NCI-H2107 treated with DMSO at 0.1 percent for 48 hours (cell line): ENCODE measurements around the gene LACRT.
"Not testable (repeated sequence)": the region's sequence is repeated elsewhere in the genome, so short reads cannot be mapped to it uniquely, and the experiment has no call there.

Experiments used
- DNase-seq: peaks from one replicate; lab custom pipeline; 2025; ENCODE audit not compliant: unreplicated experiment; lab: John Stamatoyannopoulos, UW

LACRT gene, protein sequence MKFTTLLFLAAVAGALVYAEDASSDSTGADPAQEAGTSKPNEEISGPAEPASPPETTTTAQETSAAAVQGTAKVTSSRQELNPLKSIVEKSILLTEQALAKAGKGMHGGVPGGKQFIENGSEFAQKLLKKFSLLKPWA

DNA sequence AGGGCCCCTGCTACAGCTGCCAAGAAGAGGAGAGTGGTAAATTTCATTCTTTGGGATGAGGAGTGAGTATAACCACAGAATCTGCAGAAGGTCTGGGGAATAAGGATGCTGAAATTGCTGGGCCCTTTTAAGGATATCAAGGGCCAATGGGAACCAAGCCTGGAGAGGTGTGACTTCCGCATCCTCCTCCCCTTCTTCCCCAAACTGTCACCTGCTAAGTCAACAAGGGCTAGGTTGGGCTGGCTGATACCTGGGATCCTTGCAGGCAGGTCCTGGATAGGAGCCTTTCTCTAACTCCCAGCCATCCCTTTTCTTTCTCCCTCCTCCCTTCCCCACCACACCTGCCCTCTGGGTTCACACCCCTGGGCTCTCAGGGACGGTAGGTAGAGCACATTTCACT, at the start of gene LACRT:
Gene LACRT (minus strand): TSS at position 101 of the 400 bp plus-strand sequence. CDS start 54 bp downstream, at position 47.
- DNase-seq: no peak

DNA sequence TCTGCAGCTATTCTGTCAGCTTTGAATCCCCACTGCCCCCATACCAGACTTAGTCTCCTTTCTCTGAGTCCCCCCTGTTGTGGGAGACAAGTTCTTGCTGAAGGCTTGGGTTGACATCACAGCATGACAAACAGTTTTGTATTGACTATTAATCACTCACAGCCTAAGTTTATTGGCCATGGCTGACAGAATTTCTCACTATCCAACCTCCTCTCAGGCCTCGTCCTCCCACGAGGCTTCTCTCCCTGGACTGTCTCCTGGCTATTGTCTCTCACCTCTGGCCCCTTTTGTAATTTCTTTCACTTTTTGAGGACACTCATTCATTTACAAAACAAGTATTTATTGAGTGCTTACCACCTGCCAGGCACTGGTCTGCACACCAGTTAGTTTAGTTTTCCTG, 48.7 kb upstream of the LACRT start:
- DNase-seq: no peak

DNA sequence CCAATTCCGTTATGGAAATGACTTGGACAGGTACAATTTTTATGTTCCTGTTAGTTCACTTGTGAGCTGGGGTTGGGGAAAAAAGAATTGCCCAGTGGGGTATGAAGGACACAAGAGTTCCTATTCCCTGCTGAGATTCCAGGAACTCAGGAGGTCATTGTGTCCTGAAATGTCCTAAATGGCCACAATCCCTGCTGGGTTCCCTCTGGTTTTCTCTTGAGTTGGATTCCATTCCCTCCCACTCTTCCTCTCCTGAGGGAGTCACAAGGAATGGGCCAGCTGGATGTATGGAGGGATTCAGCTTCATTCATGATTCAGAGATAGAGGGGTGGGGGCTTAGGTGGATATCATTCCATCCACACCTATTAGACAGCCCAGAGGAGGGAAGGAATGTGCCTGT, 48.0 kb upstream of the LACRT start:
- DNase-seq: no peak

DNA sequence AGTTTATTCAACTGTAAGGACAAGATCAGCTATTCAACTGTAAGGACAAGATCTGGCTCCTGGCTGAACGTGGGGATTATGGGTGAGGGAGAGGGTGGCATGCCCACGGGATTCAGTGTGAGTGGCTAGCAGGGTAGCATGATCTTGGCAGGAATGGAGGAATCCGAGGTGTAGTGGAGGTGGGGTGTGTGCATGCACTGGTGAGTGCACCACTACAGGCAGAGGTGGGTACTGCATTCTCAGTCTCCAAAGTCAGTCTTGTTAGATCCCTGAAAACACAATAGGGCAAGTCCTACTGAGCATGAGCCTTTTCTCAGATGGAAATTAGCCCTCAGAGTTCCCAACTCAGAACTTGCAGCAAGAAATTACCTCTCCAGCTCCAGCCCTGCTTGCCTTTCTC, 45.7 kb upstream of the LACRT start:
- DNase-seq: no peak

DNA sequence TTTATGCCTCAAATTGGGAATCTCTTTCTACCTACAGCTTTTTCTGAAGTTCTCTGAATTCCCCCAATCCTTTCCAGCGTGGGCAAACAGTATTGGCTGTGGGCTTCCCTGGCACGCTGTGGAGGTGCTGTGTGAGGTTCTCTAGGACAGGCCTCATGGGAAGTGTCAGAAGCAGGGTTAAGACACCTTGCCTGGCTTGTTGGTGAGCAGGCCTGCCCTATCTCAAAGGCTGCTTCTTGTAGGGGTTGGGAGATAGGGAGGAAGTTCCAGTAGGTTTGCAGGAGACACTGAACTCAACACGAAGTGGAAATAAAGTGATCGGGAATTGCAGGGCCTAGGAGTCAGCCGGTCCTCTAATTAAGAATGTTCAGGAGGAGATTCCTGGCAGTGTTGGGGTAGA, 43.4 kb upstream of the LACRT start:
- DNase-seq: no peak

DNA sequence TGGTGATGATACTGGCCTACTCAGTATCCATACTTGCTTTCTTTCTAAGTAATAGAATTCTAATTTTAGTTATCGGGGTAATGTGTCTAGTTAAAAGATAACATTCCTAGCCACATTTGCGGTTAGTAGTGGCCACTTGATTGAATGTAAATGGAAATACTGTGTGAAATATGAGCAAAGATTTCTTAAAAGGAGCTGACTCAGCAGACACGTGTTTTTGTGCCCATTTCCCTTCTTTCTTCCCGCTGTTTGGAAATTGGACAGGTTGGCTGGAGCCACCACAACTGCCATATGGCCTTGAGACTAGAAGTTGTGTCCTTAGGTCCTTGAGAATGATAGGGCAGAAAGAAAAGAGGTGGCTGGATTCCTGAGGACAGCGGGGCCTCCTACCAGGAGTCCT, 33.2 kb upstream of the LACRT start:
- no peak for DNase-seq

DNA sequence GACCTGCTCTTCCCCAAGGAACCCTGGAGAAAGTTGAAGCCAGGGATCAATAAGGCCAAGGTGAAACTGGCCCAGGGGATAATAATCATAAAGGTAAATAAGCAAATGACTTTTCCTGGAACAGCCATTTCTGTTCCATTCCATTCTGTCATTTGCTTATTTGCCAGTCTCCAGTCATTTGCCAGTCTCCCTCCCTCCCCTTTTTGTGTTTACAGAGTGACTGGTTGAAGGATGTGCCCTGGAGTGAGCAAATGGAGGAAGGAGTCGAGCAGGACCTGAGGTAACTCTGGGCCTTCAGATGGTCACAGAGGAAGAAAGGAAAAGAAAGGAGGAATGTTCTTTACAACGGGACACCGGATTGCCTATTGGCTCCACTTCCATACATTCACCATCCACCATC, 31.3 kb upstream of the LACRT start:
- DNase-seq: no peak

DNA sequence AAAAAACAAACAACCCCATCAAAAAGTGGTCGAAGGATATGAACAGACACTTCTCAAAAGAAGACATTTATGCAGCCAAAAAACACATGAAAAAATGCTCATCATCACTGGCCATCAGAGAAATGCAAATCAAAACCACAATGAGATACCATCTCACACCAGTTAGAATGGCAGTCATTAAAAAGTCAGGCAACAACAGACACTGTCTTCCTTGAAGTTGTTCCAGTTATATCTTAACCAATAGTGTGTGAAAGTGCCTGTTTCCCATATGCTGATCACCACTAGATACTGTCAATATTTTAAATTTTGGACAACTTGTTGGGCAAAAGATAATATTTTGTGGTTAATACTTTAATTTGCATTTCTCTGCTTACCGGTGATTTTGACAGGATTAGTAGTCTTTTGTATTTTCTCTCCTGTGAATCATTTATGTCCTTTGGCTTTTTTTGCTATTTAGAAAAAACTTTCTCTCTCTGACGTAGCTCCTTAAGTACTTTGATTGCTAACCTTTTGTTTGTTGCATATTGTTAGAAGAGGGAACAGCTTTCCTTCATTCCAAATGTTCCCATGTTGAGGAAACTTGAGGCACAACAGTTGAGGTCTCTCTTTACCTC, 30.4 kb upstream of the LACRT start:
- not testable (repeated sequence) for DNase-seq

DNA sequence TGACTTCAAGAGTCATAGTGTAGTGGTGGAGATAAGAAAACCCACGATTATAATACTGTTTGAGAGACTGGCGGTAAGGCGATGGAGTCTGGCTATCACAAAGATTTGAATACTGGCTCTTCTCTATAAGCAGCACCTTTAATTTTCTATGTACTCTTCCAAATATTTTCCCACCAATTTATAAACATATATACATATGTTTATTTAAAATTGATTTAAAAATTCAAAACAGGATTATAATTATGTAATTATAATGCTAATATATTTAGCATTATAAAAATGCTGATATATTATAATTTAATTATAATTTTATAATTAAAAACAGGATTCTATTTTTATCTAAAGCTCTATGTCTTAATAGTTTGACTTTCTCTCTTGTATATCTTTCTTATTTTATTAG, 28.9 kb upstream of the LACRT start:
- DNase-seq: no peak

DNA sequence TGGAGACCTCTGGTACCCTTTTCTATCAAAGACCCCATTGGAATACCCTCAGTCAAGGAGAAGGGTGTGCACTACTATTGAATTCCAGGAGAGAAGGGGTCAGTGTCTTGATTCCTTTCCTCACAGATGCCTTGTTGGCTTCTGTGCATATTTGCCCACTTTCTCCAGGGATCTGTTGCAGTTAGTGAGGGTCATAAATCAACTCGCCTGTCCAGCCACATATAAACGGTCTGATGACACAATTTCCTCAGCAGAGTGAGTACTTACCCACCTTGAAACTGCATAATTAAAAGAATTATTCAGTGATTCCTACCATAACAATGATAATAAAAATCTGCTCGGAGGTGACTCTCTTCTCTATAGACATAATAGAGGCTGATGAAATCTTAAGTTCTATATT, 27.3 kb upstream of the LACRT start:
- DNase-seq: no peak

DNA sequence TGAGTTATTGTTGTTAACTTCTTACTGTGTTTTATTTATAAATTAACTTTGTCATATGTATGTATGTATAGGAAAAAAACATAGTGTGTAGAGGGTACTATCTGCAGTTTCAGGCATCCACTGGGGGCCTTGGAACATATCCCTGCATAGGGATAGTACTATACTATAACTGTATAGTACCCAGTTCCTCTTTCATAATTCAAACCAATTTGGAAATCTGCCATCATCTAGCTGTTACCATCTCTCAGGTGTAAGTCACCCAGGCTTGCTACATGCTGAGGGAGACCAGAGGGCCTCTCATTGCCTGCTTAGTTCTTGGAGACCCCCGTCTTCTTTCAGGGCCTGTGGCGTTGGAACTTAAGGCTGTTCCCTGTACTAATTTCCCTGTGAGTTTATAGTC, 26.4 kb upstream of the LACRT start:
- DNase-seq: no peak

DNA sequence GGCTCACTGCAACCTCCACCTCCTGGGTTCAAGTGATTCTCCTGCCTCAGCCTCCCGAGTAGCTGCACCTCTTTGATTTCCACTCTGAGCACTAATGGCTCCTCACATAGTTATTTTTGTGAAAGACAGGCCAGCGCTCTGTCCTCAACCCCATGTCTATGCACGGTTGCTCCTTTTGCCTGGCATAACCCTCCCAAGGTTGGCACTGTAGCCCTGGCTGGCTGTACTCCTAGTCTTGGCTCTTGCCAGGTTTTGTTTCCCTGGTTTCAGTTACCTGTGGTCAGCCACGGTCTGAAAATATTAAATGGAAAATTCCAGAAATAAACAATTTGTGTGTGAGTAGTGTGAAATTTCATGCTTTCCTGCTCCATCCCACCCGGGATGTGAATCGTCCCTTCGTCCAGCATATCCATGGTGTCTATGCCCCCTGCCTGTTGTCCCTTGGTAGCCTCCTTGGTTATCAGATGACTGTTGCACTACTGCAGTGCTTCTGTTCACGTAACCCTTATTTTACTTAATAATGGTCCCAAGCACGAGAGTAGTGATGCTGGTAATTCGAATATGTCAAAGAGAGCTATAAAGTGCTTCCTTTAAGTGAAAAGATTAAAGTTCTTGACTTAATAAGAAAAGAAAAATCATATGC, 25.7 kb upstream of the LACRT start:
- no peak for DNase-seq

DNA sequence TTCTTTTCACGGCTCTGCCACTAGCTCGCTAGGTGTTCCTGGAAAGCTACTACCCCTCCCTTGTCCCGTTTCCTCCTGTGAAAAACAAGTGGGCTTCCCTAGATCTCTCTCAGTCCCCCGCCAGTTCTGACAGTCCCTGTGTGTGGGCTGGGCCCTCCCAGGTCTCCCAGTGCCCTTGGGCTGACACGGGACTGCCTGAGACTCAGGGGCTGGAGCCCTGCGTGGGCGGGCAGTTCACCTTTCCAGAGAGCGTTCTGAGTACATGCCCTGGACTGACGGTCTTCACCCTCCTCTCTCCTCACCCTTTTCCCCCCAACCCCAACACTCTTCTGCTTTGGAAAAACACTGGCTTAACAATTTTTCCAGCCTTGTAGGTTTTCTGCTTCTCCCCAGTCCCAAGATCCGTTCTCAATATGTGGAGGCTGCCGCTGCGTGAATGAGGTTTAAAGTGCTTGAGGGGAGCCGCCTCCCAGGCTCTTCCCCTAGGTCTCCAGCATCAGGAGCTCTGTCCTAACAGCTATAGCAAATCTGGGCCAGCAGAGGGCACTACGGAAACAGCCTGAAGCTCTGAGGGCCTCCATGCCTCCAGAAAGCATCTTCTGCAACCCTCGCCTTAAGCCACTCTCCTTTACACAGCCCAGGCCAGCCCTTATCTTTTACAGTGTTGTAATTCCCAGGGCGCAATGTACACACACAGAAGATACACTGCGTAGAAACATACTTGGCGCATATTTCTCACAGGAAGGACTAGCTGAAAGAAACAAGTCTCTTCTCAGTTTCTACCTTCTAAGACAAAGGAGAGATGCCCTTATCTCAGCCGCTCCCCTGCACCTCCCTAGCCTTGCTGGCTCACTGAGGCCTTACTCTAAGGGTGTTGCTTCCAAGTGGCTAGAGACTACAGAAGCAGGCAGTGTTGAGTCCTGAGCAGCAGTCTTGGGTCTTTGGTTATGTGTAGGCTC, 23.9 kb upstream of the LACRT start:
- peak; percentile 30 for DNase-seq

DNA sequence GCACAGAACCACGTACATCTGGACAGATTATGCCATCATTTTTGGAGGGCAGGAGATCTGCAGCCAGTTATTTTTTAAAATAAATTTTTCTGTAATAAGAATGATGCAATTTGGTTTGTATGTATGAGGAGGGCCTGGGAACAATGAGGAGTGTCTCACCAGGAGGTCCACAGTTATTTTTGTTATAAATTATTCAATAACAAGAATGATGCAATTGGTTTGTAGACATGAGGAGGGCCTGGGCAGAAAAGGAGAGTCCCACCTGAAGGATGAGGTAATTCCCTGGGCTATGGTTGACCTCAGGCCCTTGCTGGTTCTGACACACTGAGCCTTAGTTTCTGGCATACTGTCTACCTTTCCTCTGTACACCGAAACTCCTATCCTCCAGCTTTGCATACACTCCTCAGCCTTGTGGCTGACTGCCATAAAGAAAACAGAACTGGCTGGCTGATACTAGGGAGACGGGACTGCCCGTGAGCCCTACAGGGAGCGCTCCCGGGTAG, 22.5 kb upstream of the LACRT start:
- DNase-seq: no peak

DNA sequence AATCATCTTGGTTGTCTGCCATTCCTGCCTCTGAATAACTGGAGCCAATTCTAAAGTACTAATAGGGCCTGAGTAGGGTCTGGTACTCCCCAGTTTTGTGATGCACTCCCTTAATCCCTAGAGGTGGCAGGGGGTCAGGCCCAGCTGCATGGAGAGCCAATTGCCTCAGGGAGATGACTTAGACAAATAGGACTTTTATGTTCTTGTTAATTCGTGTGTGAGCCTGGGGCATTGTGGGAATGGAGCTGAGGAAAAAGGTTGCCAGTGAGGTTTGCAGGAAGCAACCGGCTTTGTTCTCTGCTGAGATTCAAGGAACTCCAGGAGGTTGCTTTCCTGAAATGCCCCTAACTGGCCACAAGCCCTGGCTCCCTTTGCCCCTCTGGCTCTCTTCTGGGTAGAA, 20.2 kb upstream of the LACRT start:
- no peak for DNase-seq

DNA sequence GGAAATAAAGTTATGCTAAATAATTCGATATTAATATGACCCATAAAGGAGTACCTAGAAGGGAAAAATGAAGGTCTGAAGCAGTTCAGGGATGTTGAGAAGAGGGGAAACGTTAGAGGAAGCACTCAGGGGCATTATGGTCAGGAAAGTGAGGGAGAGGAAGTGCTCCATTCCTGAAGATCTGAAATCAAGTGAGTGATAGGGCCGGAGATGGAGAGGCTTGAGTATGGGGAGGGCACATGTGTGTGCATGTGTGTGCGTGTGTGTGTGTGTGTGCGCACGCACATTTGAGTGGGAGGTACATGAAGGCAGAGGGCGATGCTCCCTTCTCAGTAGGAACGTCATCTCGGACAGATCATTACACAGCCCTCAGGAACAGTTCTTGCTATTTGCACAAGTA, 18.3 kb upstream of the LACRT start:
- DNase-seq: no peak

DNA sequence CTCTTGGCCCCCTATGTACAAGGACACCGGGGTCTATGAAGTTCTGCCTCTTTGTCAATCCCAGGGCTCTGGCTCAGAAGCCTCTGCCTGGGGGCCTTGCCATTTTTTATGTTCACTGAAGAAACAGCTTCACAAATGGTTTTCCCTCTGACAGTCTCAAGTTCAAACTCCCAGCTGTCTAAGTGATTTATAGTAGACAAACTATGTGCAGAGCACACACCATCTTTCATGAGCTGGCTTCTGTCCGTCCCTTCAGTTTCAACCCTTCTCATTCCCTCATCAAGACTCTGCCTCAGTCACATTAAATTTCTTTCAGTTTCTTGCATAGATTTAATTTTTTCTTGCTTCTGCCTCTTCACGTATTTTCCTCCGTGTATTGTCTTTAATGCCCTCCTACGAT, 16.2 kb upstream of the LACRT start:
- DNase-seq: no peak

DNA sequence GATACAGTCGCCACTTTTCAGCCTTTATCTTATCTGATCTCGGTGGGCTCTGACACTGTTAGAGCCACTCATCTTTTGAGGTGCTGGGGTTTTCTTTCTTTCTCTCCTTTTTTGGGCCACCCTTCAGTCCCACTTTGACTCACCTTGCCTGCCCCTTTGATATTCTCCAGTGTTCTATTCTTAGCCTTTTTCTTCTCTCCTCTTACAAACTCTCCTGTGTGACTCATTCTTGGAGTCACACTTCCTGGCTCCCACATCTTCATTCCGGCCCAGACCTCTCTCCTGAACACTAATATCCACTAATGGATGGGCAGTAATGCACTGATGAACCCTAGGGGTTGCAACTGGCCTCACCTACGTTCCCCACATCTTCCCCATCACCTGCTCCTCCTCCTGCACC, 15.7 kb upstream of the LACRT start:
- DNase-seq: no peak

DNA sequence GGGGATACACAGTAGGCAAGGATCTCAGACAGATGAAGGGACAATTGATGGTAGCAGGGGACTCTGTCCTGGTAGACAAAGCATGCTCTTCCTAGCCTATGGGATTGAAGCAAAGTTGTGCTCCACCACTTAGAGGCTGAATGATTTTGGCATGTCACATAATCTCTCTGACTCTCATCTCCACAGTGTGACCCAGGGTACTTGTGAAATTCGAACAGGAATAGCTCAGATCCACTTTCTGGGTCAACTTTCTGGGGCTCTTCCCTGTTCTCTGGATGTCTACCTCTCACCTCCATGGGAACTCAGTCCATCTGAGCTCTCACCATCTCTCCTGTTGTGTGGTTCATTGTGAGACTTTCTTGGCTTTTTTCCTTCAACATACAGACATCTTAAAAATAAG, 15.1 kb upstream of the LACRT start:
- no peak for DNase-seq

DNA sequence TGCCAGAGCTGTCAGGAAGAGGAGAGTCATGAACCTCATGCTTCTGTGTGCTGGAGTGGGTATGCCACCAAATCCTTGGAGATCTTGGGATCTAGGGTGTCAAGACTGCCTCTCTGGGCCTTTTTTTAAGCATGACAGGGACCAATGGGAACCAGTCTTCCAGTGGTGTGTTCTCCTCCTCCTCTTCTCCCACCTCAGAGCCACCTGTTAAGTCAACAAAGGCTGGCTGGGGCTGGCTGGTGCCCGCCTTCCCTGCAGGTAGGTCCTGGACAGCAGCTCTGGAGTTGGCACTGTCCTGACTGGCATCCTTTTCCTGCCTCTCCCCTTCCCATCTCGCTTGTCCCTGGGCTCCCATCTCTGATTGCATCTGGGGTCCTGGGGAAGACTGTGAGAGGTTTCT, 13.6 kb upstream of the LACRT start, which contains the start of gene DCD:
Gene DCD (minus strand): TSS at position 101 of the 400 bp plus-strand sequence. CDS start 62 bp downstream, at position 39.
- DNase-seq: no peak

DNA sequence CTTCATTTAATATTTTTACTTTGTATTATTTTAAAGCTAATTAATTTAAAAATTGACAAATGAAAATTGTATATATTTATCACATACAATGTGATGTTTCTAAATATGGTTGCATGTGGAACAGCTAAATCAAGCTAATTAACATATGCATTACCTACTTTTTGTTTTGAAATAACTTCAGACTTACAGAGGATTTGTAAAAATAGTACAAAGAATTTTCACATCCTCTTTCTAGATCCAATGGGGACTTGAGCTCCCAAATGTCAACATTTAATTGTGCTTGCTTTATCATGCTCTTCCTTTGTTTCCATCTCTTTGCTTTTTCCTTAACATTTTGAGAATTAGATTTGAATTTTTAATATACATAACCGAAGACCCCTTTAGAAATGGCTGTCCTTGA, 6.9 kb upstream of the LACRT start:
- DNase-seq: no peak
